Measurements from ENCODE around the gene ST14.
"Not testable (repeated sequence)": the region's sequence is repeated elsewhere in the genome, so short reads cannot be mapped to it uniquely, and the experiment has no call there.

The ST14 gene

DNA sequence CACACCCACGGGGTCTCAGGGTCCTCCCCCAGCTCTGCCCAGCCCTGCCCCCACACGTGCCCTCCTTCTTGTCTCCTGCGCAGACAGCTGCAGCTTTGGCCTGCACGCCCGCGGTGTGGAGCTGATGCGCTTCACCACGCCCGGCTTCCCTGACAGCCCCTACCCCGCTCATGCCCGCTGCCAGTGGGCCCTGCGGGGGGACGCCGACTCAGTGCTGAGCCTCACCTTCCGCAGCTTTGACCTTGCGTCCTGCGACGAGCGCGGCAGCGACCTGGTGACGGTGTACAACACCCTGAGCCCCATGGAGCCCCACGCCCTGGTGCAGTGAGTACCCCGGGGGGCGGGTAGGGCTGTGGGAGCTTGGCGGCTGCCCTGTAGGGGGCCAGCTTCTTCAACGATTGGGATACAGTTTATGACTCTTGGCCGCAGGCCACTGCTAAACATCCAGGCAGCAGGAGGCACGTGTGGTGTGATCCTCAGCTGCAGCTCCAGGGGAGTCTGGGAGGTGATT lies 30.8 kb downstream of the ST14 start:
- no peak for DNase-seq

DNA sequence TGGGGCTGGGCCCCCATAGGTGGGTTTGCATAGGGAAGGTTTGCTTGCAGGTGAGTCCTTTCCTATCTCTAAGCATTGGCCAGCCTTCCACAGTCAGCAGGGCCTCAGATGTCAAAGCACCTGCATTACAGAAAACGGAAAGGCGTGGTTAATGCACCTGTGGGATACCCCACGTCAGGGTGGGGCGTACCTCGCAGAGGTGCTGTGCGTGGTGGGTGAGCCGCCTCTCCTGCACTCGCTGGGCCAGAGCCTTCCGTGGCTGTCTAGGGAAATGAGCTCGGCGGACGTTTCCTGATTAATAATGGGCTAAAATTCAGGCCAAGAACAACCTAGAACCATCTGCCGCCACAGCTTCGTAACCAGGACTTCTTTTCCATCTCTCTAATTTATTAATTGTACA lies 32.3 kb downstream of the ST14 start:
- DNase-seq, result no peak

DNA sequence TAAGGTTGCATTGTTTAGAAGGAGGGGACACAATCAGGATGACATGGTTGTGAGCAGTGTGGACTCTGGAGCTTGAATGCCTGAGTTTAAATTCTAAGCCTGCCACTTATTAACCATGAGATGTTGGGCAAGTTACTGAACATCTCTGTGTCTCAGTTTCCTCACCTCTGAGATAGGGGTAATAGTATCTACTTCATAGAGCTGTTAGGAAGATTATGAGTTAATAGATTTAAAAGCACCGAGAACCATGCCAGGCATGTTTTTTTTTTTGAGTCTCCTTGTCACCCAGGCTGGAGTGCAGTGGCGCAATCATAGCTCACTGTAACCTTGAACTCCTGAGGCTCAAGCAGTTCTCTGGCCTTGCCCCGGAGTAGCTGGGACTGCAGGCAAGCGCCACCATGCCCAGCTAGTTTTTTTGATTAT lies 33.3 kb downstream of the ST14 start:
- DNase-seq, result no peak

DNA sequence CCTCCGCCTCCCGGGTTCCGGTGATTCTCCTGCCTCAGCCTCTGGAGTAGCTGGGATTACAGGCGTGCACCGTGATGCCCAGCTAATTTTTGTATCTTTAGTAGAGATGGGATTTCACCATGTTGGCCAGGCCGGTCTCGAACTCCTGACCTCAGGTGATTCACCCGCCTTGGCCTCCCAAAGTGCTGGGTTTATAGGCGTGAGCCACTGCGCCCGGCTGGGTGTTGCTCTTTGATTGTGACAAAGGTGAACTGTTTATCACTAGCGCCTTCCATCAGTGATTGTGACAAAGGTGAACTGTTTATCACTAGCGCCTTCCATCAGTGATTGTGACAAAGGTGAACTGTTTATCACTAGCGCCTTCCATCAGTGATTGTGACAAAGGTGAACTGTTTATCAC lies 34.0 kb downstream of the ST14 start:
- not testable (repeated sequence) for DNase-seq

DNA sequence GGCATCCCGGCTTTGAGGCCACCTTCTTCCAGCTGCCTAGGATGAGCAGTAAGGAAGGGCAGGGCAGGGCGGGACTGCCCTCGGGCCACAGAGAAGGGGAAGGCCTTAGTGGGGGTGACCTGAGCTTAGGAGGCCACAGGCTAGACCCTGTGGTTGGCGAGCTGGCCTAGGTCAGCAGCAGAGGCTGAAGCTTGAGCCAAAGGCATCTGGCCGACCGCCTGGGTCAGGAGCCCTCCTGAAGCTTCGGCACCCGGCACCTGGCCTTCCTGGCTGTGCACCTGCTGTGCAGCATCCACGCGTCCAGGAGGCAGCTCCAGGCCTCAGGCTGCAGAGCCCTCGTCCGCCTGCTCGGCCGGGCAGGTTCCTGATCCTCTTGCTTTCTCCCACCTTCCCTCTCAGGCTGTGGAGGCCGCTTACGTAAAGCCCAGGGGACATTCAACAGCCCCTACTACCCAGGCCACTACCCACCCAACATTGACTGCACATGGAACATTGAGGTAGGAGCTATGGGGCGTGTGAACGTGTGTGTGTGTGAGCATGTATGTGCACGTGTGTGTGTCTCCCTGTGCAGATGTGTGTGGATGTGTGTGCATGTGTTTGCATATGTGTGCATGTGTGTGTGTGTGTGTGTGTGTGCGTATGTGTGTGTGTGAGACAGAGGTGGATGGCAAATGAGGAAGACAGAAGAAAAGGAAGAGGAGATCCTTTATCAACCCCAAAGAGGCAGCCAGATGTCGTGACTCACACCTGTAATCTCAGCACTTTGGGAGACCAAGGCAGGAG lies 34.9 kb downstream of the ST14 start:
- DNase-seq, result no peak

DNA sequence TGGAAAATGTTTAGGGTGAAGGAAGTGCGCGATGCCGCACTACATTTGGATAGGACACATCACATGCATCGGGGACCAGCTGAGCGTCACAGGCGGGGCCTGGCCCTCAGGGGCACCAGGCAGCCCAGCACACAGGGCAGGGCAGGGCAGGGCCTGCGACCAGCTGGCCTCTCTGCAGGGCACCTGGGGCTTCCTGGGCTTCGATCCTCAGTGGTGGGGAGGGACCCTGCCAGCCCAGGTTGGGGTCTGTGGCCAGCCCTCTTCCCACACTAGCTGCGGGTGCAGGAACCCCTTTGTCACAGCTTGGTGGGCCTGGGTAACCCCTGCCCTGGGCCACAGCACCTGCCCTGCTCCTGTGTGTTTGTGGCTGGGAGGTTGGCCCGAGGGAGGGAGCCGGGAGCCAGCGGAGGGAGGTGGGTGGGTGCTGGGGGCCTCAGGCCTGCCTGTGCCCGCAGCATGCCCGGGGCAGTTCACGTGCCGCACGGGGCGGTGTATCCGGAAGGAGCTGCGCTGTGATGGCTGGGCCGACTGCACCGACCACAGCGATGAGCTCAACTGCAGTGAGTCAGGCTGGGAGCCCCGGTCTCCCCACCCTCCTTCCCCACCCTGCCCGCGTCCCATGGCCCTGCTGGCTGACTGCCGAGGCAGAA lies 37.9 kb downstream of the ST14 start:
- no peak for DNase-seq

DNA sequence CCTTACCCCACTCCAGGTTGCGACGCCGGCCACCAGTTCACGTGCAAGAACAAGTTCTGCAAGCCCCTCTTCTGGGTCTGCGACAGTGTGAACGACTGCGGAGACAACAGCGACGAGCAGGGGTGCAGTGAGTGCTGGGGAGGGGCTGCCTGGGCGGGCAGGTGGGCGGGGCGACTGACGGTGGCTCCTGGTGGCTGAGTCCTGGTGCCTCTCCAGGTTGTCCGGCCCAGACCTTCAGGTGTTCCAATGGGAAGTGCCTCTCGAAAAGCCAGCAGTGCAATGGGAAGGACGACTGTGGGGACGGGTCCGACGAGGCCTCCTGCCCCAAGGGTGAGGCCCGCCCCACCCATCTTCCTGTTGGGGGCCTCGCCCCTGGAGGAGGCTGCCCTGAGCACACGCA lies 38.7 kb downstream of the ST14 start:
- no peak for DNase-seq

DNA sequence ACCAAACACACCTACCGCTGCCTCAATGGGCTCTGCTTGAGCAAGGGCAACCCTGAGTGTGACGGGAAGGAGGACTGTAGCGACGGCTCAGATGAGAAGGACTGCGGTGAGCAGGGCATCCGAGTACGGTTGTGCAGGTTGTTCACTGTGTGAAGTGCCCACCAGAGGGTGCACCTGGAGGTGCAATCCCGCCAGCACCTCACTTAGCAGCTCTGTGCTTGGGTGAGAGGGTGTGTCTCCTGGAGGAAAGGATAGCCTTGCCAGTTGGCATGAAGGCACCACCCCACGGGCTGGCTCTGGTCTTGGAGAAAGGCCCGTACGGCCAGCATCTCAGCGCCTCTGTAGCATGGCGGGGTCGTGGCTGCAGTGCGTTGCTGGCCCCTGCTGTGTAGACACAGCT lies 39.4 kb downstream of the ST14 start:
- DNase-seq, result no peak

DNA sequence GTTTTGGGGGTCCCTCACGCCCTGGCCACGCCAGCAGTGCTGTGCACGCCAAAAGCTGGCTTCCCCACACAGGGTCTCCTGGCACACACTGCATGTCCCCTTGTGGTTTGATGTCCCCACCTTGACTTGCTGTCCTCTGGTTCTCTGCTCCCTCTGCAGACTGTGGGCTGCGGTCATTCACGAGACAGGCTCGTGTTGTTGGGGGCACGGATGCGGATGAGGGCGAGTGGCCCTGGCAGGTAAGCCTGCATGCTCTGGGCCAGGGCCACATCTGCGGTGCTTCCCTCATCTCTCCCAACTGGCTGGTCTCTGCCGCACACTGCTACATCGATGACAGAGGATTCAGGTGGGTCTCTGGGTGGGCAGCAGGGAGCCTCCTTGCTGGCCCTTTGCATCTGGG lies 40.2 kb downstream of the ST14 start:
- DNase-seq, result no peak

DNA sequence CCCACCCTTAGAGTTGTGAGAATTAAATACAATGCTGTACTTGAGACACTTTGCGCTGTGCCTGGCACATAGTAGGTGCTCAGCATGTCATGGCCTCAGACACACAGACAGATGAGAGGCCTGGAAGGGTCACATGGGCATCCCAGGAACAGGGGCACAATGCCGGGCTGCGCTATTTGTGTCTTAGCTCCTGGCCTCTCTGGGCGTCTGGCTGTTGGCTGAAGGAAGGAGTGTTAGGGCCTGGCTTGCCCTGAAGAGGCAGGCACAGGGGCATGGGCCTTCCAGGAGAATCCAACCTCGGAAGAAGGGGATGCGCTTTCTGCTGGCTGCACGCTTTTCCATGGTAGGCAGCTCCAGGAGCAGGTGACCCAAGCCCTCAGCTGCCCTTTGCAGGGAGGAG lies 41.4 kb downstream of the ST14 start:
- DNase-seq, result no peak

DNA sequence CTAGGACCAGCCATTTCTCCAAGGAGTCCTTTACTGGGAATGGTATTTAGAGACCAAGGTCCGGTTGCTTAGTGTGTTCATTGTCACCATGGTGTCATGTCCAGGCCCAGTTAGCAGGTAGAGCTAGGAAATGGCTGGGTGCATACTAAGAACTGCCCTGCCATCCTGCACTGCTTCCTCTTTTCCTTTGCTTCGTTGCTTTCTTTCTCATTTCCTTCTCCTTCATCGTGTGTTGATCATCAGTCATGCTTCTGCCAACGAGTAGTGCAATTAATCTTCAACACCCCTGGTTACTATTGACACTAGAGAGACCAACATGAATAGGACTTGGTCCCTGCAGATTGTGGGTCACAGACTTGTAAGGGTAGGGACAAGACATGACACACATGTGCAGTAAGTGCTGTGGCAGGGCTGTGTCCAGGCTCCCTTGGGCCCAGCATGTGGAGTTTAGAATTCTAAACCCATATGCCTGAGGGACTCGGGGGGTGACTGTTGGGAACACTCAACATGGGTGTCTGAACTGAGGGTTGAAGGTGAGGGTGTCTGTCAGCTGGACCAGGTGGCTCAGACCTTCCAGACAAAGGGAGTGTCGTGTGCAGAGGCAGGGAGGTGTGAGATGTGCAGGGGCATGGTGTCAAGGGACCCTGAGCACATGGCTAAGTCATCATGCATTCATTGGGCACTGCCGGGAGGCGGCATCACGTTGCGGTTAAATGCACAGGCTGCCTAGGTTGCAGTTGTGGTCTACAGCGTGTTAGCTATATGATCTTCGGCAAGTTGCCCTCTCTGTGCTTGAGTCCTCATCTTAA lies 42.6 kb downstream of the ST14 start:
- no peak for DNase-seq

DNA sequence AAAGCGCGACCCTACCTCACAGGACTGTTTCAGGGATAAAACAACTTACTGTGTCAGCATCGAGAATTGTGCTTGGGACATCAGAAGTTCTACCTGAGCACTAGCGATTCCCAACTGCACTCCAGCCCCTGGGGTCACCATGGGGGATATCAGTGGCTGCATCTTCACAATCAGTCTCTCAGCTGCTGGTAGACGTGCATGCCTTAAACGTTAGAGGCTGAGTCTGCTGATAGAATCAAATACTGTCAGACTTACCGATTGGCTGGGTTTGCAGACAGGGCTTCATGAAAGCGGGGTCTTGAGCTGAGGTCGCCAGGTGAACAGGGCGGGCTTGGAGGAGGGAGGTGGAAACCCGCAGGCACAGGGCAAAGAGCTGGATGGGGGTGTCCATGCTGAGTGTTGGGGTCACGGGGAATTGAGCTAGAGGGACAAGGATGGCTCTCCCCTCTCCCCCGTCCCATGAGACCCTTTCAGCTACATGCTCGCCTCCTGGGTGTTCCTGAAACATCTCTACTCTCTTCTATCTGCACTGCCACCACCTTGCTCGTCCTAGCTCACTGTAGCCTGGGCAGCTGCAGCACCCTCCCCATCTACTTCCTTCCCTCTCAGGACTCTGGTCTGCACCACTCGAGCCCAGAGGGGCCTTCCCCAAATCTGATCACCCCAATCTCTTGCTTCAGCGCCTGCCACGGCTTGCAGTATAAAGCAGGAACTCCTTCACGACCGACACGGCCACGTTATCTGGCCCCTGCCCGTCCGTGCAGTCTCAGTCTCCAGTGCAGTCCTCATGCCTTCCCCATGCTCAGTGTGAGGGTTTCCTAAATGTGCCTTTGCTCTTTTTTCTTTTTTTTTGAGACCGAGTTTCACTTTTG lies 43.5 kb downstream of the ST14 start:
- no peak for DNase-seq

DNA sequence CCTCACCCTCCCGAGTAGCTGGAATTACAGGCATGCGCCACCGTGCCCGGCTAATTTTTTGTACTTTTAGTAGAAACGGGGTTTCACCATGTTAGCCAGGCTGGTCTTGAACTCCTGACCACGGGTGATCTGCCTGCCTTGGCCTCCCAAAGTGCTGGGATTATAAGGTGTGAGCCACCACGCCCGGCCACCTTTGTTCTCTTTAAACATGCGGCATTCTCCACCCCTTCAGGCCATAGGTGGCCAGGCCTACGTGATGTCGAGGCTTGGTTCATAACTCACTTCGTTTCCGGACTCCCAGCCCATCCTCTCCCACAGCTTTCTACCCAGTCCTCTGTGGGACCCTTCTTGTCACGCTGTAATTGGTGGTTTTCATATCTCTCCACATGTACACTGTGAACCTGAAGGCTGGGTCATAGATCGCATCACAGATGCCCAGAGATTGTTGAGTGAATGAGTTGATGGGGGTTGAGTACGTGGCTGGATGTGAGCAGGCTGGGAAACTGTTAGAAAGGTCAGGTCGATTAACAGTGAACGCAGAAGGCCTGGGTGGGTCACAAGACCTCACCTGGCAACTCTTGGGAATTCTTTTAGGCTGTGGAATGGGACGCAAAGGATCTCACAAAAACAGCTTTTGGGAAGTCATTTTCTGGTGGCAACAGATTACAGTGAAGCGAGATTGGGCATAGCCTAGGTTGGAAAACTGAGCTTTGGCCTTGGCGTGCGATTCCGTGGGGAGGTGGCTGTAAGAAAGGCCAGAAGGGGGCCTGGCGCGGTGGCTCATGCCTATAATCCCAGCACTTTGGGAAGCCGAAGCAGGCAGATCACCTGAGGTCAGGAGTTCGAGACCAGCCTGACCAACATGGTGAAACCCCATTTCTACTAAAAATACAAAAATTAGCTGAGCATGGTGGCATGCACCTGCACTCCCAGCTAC lies 44.5 kb downstream of the ST14 start:
- no peak for DNase-seq

DNA sequence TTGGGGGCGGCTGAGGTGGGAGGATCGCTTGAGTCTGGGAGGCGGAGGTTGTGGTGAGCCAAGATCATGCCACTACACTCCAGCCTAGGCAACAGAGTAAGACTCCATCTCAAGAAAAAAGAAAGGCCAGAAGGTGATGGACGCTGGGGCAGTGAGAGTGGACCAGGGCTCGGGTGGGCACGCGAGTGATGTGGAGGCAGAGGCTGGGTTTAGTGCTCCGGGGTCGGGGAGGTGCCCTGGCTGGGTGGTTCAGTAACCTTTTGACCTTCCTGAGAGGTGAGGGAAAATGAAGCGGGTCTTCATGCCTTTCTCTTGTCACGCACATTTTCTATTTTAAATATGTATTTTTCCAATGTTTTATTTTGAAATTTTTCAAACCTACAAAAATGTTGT lies 45.1 kb downstream of the ST14 start:
- no peak for DNase-seq

DNA sequence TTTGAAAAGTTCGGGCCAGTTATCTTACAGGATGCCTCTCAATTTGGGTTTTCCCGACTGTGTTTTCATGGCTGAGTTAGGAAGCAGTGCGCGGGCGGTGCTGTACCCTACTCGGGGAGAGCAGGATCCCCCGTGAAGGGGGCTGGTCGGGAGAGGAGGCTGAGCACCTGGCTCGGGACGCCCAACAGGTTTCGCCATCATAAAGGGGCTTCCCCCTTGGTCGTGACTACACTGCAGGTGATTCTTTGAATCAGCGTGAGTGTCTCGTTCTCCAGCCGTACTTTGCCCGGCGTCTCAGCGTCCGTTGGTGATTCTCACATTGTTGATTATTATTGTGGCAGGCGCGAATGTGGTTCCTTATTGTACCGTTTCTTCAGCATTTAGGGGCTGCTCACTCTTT lies 46.6 kb downstream of the ST14 start:
- no peak for DNase-seq

DNA sequence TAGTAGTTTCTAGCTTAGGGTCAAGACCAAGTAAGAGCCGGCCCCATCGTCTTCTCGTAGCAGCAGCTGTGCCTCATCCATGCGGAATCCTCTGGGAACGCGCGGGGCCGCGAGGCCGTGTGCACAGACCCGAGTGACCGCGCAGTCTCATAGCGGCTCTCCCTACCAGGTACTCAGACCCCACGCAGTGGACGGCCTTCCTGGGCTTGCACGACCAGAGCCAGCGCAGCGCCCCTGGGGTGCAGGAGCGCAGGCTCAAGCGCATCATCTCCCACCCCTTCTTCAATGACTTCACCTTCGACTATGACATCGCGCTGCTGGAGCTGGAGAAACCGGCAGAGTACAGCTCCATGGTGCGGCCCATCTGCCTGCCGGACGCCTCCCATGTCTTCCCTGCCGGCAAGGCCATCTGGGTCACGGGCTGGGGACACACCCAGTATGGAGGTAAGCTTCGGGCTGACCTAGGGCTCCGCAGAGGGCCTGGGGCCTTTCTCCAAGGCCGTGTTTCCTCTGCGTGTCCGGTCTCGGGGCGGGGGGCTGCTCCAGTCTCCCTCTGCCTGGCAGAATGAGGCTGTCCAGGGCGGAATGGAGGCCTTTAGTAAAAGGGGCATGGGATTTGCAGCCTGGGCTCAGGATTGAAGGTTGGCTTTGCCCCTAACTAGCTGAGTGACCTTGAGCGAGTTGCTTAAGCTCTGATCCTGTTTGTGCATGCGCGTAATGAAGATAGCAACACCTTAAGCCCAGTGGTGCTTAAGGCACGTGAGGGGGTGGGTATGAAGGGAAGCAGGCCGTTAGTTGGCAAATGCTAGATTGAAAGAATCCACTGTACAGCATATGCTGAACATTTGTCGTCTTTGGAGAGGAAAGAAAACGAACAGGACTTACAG lies 48.9 kb downstream of the ST14 start:
- no peak for DNase-seq

DNA sequence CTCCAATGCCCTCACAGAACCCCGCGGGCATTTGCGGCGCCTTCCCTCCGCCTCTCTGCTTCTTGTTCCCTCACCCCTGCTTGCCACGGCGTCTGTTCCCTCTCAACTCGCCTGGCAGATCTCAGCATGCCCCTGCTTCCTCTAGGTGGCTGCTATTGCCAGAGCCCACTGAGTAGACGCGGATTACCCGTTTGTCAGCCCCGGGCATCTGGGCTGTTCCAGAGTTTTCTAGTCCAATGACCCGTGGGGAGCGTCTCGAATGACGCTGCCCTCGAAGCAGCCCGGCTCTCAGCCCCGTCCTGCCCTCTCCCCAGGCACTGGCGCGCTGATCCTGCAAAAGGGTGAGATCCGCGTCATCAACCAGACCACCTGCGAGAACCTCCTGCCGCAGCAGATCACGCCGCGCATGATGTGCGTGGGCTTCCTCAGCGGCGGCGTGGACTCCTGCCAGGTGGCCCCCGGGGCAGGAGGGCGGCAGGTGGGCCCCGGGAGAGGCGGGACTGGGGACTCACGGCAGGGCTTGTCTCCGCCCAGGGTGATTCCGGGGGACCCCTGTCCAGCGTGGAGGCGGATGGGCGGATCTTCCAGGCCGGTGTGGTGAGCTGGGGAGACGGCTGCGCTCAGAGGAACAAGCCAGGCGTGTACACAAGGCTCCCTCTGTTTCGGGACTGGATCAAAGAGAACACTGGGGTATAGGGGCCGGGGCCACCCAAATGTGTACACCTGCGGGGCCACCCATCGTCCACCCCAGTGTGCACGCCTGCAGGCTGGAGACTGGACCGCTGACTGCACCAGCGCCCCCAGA lies 49.7 kb downstream of the ST14 start:
- DNase-seq, result no peak

DNA sequence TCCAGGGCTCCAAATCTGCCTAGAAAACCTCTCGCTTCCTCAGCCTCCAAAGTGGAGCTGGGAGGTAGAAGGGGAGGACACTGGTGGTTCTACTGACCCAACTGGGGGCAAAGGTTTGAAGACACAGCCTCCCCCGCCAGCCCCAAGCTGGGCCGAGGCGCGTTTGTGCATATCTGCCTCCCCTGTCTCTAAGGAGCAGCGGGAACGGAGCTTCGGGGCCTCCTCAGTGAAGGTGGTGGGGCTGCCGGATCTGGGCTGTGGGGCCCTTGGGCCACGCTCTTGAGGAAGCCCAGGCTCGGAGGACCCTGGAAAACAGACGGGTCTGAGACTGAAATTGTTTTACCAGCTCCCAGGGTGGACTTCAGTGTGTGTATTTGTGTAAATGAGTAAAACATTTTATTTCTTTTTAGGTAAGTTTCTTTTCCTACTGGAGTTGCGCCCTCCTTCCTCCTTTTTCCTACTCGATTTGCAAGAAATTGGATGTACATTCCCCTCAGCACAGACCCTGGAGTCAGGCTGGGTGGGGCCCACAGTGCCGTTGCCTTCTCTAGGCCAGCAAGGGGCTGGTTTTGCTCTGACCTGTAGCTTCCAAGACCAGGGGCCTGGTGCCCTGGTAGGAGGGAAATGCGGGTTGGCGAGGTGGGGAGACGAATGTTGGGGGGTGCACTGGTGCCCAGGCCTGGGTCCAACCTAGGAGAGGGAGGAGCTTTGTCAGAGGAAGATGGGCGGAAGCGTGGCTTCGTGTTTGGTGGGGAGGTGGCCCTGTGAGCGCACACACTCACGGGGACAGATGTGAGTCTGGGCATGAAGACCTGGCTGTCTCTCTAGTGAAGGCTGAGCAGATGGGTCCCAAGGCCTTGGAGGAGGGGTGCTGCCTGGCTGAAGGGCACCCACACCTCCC lies 50.6 kb downstream of the ST14 start:
- DNase-seq, result no peak

DNA sequence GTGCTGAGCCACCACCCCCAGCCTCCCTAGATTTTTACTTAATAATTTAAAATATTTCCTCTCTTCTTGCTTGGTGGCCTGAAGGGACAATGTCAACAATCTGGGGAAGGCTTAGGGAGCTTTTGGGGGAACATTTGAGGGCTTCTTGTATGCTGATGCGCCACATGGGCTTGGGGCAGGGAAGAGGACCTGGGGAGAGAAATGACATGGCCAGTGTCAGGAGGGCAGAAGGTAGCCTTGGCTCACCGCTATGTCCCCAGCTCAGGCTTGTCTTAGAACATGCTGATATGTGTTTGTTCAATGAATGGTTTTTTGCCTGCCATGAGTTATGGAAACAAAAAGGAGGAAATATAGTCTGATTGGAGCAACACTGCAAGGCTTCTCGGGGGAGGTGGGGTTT lies 51.6 kb downstream of the ST14 start:
- no peak for DNase-seq

All from EL (cell line).